H9 (cell line): Measurements from ENCODE around the gene ZMIZ1. TPM values are rescaled to one million over a fixed set of nuclear protein-coding genes. Genes with fewer than 3 reads are reported as not detected.
A peak's percentile ranks its signal among the peaks of the same experiment; 100 is the strongest.

Experiments
- DNase-seq: peaks from one replicate; pipeline ENCODE4 v3.0.0-alpha.2; 2017
- H2AFZ ChIP-seq: one replicate; pipeline ENCODE4 v1.6.1; 2013; ENCODE audit warnings: mild to moderate bottlenecking, low read length, control low read depth, moderate library complexity
- H2AK5ac ChIP-seq: 2 replicates; pipeline ENCODE4 v1.6.1; 2013; ENCODE audit warnings: low read length, control low read depth, mixed read lengths; ENCODE audit not compliant: insufficient read length
- H2BK120ac ChIP-seq: one replicate; pipeline ENCODE4 v1.6.1; 2013; ENCODE audit warnings: low read depth, mild to moderate bottlenecking, low read length, control low read depth, inconsistent platforms; ENCODE audit not compliant: poor library complexity, severe bottlenecking
- H2BK12ac ChIP-seq: 2 replicates; pipeline ENCODE4 v1.6.1; 2013; ENCODE audit warnings: low read length, control low read depth, mixed read lengths, low read depth; ENCODE audit not compliant: insufficient read length
- H2BK15ac ChIP-seq: 2 replicates; pipeline ENCODE4 v1.6.1; 2013; ENCODE audit warnings: low read depth, low read length, control low read depth
- H2BK20ac ChIP-seq: one replicate; pipeline ENCODE4 v1.6.1; 2013; ENCODE audit warnings: low read depth, mild to moderate bottlenecking, low read length, control low read depth, inconsistent platforms; ENCODE audit not compliant: poor library complexity, severe bottlenecking
- H2BK5ac ChIP-seq: 2 replicates; pipeline ENCODE4 v1.6.1; 2013; ENCODE audit warnings: low read length, control low read depth, mixed read lengths; ENCODE audit not compliant: insufficient read length
- H3K14ac ChIP-seq: 2 replicates; pipeline ENCODE4 v1.6.1; 2013; ENCODE audit warnings: low read length, control low read depth; ENCODE audit not compliant: insufficient read depth
- H3K18ac ChIP-seq: 2 replicates; pipeline ENCODE4 v1.6.1; 2013; ENCODE audit warnings: low read depth, mild to moderate bottlenecking, mixed read lengths, low read length, control low read depth; ENCODE audit not compliant: insufficient read length
- H3K23ac ChIP-seq: 2 replicates; pipeline ENCODE4 v1.6.1; 2013; ENCODE audit warnings: low read length, control low read depth, mixed read lengths, low read depth; ENCODE audit not compliant: insufficient read length
- H3K23me2 ChIP-seq: 2 replicates; pipeline ENCODE4 v1.6.1; 2013; ENCODE audit warnings: low read depth, mild to moderate bottlenecking, mixed read lengths, low read length, control low read depth; ENCODE audit not compliant: insufficient read length, poor library complexity, severe bottlenecking
- H3K27ac ChIP-seq: 2 replicates; pipeline ENCODE4 v1.5.1; 2013; ENCODE audit warnings: low read length, control low read depth, mixed read lengths, low read depth; ENCODE audit not compliant: insufficient read length
- H3K27me3 ChIP-seq: 2 replicates; pipeline ENCODE4 v1.6.1; 2013; ENCODE audit warnings: low read length, control low read depth, inconsistent platforms; ENCODE audit not compliant: insufficient read depth
- H3K4ac ChIP-seq: 2 replicates; pipeline ENCODE4 v1.6.1; 2013; ENCODE audit warnings: low read depth, mild to moderate bottlenecking, control low read depth, inconsistent platforms, low read length, moderate library complexity
- H3K4me1 ChIP-seq: 2 replicates; pipeline ENCODE4 v1.6.1; 2013; ENCODE audit warnings: low read length, control low read depth, inconsistent platforms; ENCODE audit not compliant: insufficient read depth
- H3K4me2 ChIP-seq: 2 replicates; pipeline ENCODE4 v1.6.1; 2013; ENCODE audit warnings: low read length, control low read depth, mixed read lengths; ENCODE audit not compliant: insufficient read length, insufficient read depth
- H3K56ac ChIP-seq: 2 replicates; pipeline ENCODE4 v1.6.1; 2013; ENCODE audit warnings: low read depth, mild to moderate bottlenecking, mixed read lengths, low read length, control low read depth; ENCODE audit not compliant: insufficient read length
- H3K79me1 ChIP-seq: 2 replicates; pipeline ENCODE4 v1.6.1; 2013; ENCODE audit warnings: low read depth, mild to moderate bottlenecking, moderate library complexity, low read length, control low read depth, inconsistent platforms; ENCODE audit not compliant: insufficient read depth, poor library complexity, severe bottlenecking
- H3K79me2 ChIP-seq: 2 replicates; pipeline ENCODE4 v1.6.1; 2013; ENCODE audit warnings: low read length, control low read depth, inconsistent platforms; ENCODE audit not compliant: insufficient read depth
- H3K9ac ChIP-seq: 2 replicates; pipeline ENCODE4 v1.6.1; 2013; ENCODE audit warnings: low read length, control low read depth, mixed read lengths; ENCODE audit not compliant: insufficient read length; ENCODE audit errors: extremely low read depth
- H3K9me3 ChIP-seq: one replicate; pipeline ENCODE4 v1.6.1; 2013; ENCODE audit warnings: low read depth, low read length, inconsistent platforms; ENCODE audit not compliant: control insufficient read depth
- H3T11ph ChIP-seq: one replicate; pipeline ENCODE4 v1.6.1; 2013; ENCODE audit warnings: mild to moderate bottlenecking, low read length, control low read depth, inconsistent platforms
- H4K20me1 ChIP-seq: one replicate; pipeline ENCODE4 v1.6.1; 2013; ENCODE audit not compliant: control insufficient read depth, insufficient read length, insufficient read depth
- H4K5ac ChIP-seq: 2 replicates; pipeline ENCODE4 v1.6.1; 2013; ENCODE audit warnings: low read depth, mild to moderate bottlenecking, mixed read lengths, low read length, control low read depth; ENCODE audit not compliant: insufficient read length
- H4K8ac ChIP-seq: replicated peaks from 2 replicates; pipeline ENCODE4 v1.6.1; 2013; ENCODE audit warnings: low read length, control low read depth, mixed read lengths, low read depth; ENCODE audit not compliant: insufficient read length
- H4K91ac ChIP-seq: 2 replicates; pipeline ENCODE4 v1.6.1; 2013; ENCODE audit warnings: low read depth, mild to moderate bottlenecking, moderate library complexity, mixed read lengths, low read length, control low read depth; ENCODE audit not compliant: insufficient read length
- H3K27ac Mint-ChIP-seq, 3 experiments: 2 replicates in 2 of 3; 3 replicates in 1 of 3; pipeline ENCODE4 v1.8.0; 2020 to 2021; ENCODE audit warnings: mixed read lengths in 3 of 3, mild to moderate bottlenecking in 1 of 3, moderate library complexity in 1 of 3
- H3K27me3 Mint-ChIP-seq: 2 replicates; pipeline ENCODE4 v1.8.0; 2021; ENCODE audit warnings: low read depth, mild to moderate bottlenecking, moderate library complexity, mixed read lengths
- H3K36me3 Mint-ChIP-seq, 3 experiments: 2 replicates in 2 of 3; 3 replicates in 1 of 3; pipeline ENCODE4 v1.8.0; 2020 to 2021; ENCODE audit warnings: low read depth in 3 of 3, mixed read lengths in 3 of 3; ENCODE audit not compliant: insufficient read depth in 1 of 3
- H3K4me1 Mint-ChIP-seq, 2 experiments: 2 replicates each; pipeline ENCODE4 v1.8.0; 2020; ENCODE audit warnings: mixed read lengths in 2 of 2
- H3K4me3 Mint-ChIP-seq, 2 experiments: 2 replicates in 1 of 2; 3 replicates in 1 of 2; pipeline ENCODE4 v1.8.0; 2020 to 2021; ENCODE audit warnings: mild to moderate bottlenecking in 2 of 2, mixed read lengths in 2 of 2, moderate library complexity in 1 of 2
- H3K9me3 Mint-ChIP-seq, 2 experiments: 2 replicates in 1 of 2; 3 replicates in 1 of 2; pipeline ENCODE4 v1.8.0; 2020; ENCODE audit warnings: mild to moderate bottlenecking in 2 of 2, mixed read lengths in 2 of 2, moderate library complexity in 1 of 2
- CTCF ChIP-seq: fragments of 200-600 bp; sonication (generic); conservative IDR thresholded peaks from 3 replicates; pipeline ENCODE4 v1.8.0; 2021; ENCODE audit warnings: antibody characterized with exemption, mild to moderate bottlenecking
- WGBS: extraction: QIAGEN DNeasy Blood & Tissue Kit; methylation state at CpG from one replicate; pipeline ENCODE4 v1.1.7; 2013; ENCODE audit warnings: missing lambda C conversion rate, low lambda C conversion rate, mixed read lengths; ENCODE audit not compliant: insufficient read length; ENCODE audit errors: extremely low coverage; 5-methylcytosine and 5-hydroxymethylcytosine counted together
- total RNA-seq: library from RNA; stranded (reverse); gene quantifications from 2 replicates; pipeline ENCODE4 v1.2.1, GENCODE V29; 2021

Gene ZMIZ1
- total RNA-seq, 1 experiment from 2014 or later = 36.9 TPM

- Histone ChIP-seq H3K79me1 (peaks cover 5% of the 10 kb centered on the region), H2BK15ac (no peak overlapping the region), H3T11ph (no peak overlapping the region), H2BK5ac (no peak overlapping the region), H3K79me2 (no peaks in the 10 kb centered on the region), H2AK5ac (no peak overlapping the region), H3K4me2 (no peak overlapping the region), H3K56ac (no peak overlapping the region), H2AFZ (no peak overlapping the region), H4K8ac (no peak overlapping the region), H3K23ac (no peak overlapping the region), H3K4me1 (0 out of 2 replicates have a peak, but pooled peaks cover 5% of the 10 kb centered on the region), H3K27ac (no peak overlapping the region), H2BK20ac (no peak overlapping the region), H3K4ac (no peak overlapping the region), H3K14ac (no peak overlapping the region), H3K9me3 (no peaks in the 10 kb centered on the region), H3K23me2 (peaks cover 5% of the 10 kb centered on the region), H2BK12ac (no peak overlapping the region), H3K18ac (no peak overlapping the region), H4K91ac (no peak overlapping the region), H3K27me3 (no peaks in the 10 kb centered on the region), H3K9ac (no peak overlapping the region), H4K5ac (no peak overlapping the region), H4K20me1 (no peaks in the 10 kb centered on the region), H2BK120ac (no peak overlapping the region)
- no peak for TF ChIP-seq CTCF
- DNase-seq = peak; percentile 18
- Mint-ChIP-seq H3K27me3 (no peaks in the 10 kb centered on the region; the same call in 1 of the 2 replicates), H3K27ac (no peak overlapping the region), H3K36me3 (peaks cover 36 to 62% (median 58%) of the 10 kb centered on the region in 3 experiments; a peak in 6 of 7 replicates), H3K4me3 (no peak overlapping the region), H3K4me1 (peaks cover 8 to 22% of the 10 kb centered on the region in 2 experiments), H3K9me3 (no peaks in the 10 kb centered on the region)
- WGBS = no CpG with 5 or more reads among the region's 6 CpGs
Observed at GRCh38 chr10:79349766-79350406, 281.1 kb downstream of the ZMIZ1 start.
